Osteocyte (in vitro differentiated cells): ENCODE measurements around the gene MRPL14. TPM values are rescaled to one million over a fixed set of nuclear protein-coding genes. Genes with fewer than 3 reads are reported as not detected.
A peak's percentile ranks its signal among the peaks of the same experiment; 100 is the strongest.

Experiments
- DNase-seq: peaks from one replicate; pipeline ENCODE4 v3.0.0; 2021; ENCODE audit warnings: mixed read lengths; ENCODE audit not compliant: unreplicated experiment; ENCODE audit errors: extremely low spot score
- H3K27ac Mint-ChIP-seq: one replicate; pipeline ENCODE4 v1.8.0; 2021; ENCODE audit warnings: mild to moderate bottlenecking, mixed read lengths; ENCODE audit not compliant: unreplicated experiment
- H3K27me3 Mint-ChIP-seq: one replicate; pipeline ENCODE4 v1.8.0; 2021; ENCODE audit warnings: mixed read lengths; ENCODE audit not compliant: unreplicated experiment
- H3K36me3 Mint-ChIP-seq: one replicate; pipeline ENCODE4 v1.8.0; 2021; ENCODE audit warnings: mixed read lengths; ENCODE audit not compliant: unreplicated experiment
- H3K4me1 Mint-ChIP-seq: one replicate; pipeline ENCODE4 v1.8.0; 2021; ENCODE audit warnings: mixed read lengths; ENCODE audit not compliant: unreplicated experiment
- H3K4me3 Mint-ChIP-seq: one replicate; pipeline ENCODE4 v1.8.0; 2021; ENCODE audit warnings: mild to moderate bottlenecking, moderate library complexity, mixed read lengths; ENCODE audit not compliant: unreplicated experiment
- H3K9me3 Mint-ChIP-seq: one replicate; pipeline ENCODE4 v1.8.0; 2021; ENCODE audit warnings: mixed read lengths; ENCODE audit not compliant: unreplicated experiment
- CTCF ChIP-seq: fragments of 200-600 bp; sonication (generic); IDR thresholded peaks from 2 replicates; pipeline ENCODE4 v1.5.0; 2021; ENCODE audit warnings: antibody characterized with exemption, mild to moderate bottlenecking, moderate library complexity
- total RNA-seq: library from RNA; stranded (reverse); gene quantifications from 2 replicates; pipeline ENCODE4 v1.2.1, GENCODE V29; 2021

Gene MRPL14
- total RNA-seq, 1 donor from 2014 or later: 36.5 TPM

- Mint-ChIP-seq H3K4me1 (peaks cover 8% of the 10 kb centered on the region), H3K36me3 (peaks cover 17% of the 10 kb centered on the region), H3K27me3 (no peaks in the 10 kb centered on the region), H3K9me3 (no peaks in the 10 kb centered on the region), H3K4me3 (no peak overlapping the region), H3K27ac (no peak overlapping the region)
- TF ChIP-seq CTCF: no peak
- DNase-seq: no peak
Observed at GRCh38 chr6:44105146-44105545, 22.1 kb downstream of the MRPL14 start.

DNA sequence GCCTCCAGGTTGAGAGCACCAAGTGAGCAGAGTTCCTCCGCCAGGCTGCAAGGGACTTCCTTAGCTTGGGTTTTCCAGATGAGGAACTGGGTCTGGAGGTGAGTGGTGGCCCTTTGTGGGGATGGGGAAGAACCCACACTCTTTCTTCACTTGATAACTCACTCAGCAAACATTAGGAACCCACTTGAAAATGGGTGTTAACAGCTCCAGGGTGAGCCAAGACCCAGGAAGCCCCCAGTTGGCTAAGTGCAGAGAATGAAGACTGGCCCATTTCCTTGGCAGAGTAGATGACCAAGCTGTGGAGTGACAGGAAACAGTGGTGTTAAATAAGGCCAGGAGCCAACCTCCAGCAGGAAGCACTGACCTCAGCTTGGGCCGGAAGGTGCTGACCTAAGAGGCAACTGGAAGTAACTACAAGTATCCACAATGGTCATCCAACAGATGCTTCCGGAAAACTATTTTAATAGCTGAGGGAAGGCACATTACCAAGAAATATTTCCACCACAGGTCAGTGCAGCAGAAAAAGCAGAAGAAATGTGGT, 22.7 kb downstream of the MRPL14 start:
- no peak for DNase-seq
- Mint-ChIP-seq H3K4me1 (peaks cover 5% of the 10 kb centered on the region), H3K36me3 (peaks cover 17% of the 10 kb centered on the region), H3K9me3 (no peaks in the 10 kb centered on the region), H3K4me3 (no peak overlapping the region), H3K27me3 (no peaks in the 10 kb centered on the region), H3K27ac (no peak overlapping the region)
- TF ChIP-seq CTCF: no peak

GRCh38 chr6:44102527-44102926, 24.7 kb downstream of the MRPL14 start:
- Mint-ChIP-seq H3K4me1 (peaks cover 5% of the 10 kb centered on the region), H3K4me3 (no peak overlapping the region), H3K27ac (no peak overlapping the region), H3K36me3 (peaks cover 15% of the 10 kb centered on the region), H3K27me3 (no peaks in the 10 kb centered on the region), H3K9me3 (no peaks in the 10 kb centered on the region)
- DNase-seq: no peak
- TF ChIP-seq CTCF: no peak

DNA sequence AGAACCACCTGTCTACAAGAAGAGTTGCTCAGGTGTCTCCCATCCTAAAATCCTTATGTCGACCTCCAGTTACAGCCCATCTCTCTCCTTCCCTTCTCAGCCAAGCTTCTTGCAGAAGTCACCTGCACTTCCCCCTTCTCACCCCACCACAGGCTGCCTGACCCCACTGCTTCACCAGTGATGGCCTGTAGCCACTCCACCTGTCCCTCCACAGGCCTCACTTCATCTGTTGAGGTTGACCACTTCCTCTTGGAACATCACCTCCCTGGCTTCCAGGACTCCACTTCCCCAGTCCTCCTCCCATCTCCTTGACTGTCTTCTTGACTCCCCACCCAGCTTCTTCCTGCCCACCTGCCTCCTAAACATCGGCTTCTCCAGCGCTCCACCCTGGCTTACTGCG, 25.4 kb downstream of the MRPL14 start:
- peaks cover 15% of the 10 kb centered on the region for H3K36me3 Mint-ChIP-seq
- no peaks in the 10 kb centered on the region for H3K9me3 Mint-ChIP-seq
- peaks cover 5% of the 10 kb centered on the region for H3K4me1 Mint-ChIP-seq
- DNase-seq: no peak
- no peak for TF ChIP-seq CTCF
- no peak overlapping the region for H3K27ac Mint-ChIP-seq
- no peaks in the 10 kb centered on the region for H3K27me3 Mint-ChIP-seq
- no peak overlapping the region for H3K4me3 Mint-ChIP-seq

DNA sequence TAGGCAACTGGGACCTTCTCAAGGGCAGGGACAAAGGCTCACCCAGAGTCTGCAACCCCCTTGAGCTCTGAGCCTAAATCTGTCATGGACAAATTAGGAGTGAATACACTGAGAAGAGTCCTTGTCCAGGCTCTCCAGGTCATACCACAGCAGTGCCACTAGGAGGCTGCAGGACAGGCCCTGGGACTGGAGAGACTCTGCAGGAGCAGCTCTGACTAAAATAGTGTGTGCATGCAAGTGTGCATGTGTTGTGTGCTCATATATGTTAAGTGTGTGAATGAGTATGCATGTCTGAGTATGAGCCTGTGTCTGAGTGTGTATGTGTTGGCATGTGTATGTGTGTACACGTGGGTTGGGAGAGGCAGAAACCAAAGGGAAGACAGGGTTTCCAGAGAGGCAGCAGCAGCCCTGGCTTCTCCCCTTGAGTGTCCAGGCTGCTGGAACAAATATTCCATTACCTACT, 27.1 kb downstream of the MRPL14 start:
- H3K4me3 Mint-ChIP-seq: no peak overlapping the region
- peak; percentile 55 for TF ChIP-seq CTCF
- H3K27me3 Mint-ChIP-seq: no peaks in the 10 kb centered on the region
- no peak for DNase-seq
- peaks cover 4% of the 10 kb centered on the region for H3K4me1 Mint-ChIP-seq
- peaks cover 15% of the 10 kb centered on the region for H3K36me3 Mint-ChIP-seq
- no peak overlapping the region for H3K27ac Mint-ChIP-seq
- no peaks in the 10 kb centered on the region for H3K9me3 Mint-ChIP-seq
